HEK293T (cell line): ENCODE measurements around the gene LTO1.

ENCODE experiments used
- FOXK2 ChIP-seq: fragments of 450-650 bp; IDR thresholded peaks from 2 replicates; pipeline ENCODE4 v1.6.1; 2016; ENCODE audit warnings: mild to moderate bottlenecking
- HDGF ChIP-seq: fragments of 450-650 bp; IDR thresholded peaks from 2 replicates; pipeline ENCODE4 v1.6.1; 2017; ENCODE audit warnings: antibody characterized with exemption, borderline replicate concordance
- L3MBTL2 ChIP-seq: fragments of 450-650 bp; conservative IDR thresholded peaks from 2 replicates; pipeline ENCODE4 v1.6.1; 2016; ENCODE audit warnings: mild to moderate bottlenecking
- NFRKB ChIP-seq: fragments of 450-650 bp; IDR thresholded peaks from 2 replicates; pipeline ENCODE4 v1.6.1; 2016; ENCODE audit warnings: mild to moderate bottlenecking, moderate library complexity
- SP1 ChIP-seq: fragments of 450-650 bp; IDR thresholded peaks from 2 replicates; pipeline ENCODE4 v1.6.1; 2017
- SUZ12 ChIP-seq: fragments of 450-650 bp; IDR thresholded peaks from 2 replicates; pipeline ENCODE4 v1.6.1; 2016; ENCODE audit warnings: mild to moderate bottlenecking
- TARDBP ChIP-seq: fragments of 450-650 bp; IDR thresholded peaks from 2 replicates; pipeline ENCODE4 v1.6.1; 2016

DNA sequence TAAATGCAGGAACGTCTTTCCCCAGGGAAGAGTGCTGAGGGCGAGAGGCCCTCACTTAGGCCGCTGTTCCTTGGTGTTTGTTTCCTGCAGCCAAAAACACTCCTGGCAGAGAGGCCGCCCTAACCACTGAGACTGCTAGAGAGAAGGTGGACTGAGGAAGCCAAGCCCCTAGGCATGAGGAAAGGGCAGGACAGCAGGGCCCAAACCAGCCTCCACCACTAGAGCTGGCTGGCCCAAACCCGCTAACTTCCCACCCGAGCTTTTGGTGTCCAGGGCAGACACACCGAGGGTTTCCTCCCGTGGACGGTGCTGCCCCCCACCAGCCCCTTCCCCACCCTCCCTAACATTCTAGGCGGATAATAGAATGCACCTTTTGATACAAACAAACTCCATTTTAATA is 22.7 kb upstream of the LTO1 start:
- TF ChIP-seq FOXK2 (no peak), HDGF (no peak), L3MBTL2 (no peak), TARDBP (no peak), NFRKB (no peak), SP1 (no peak), SUZ12 (no peak)
